Stimulated activated CD4-positive, alpha-beta T cell treated with anti-CD3 and anti-CD28 coated beads, Interleukin-15, amount 100 ng/mL, for 1 hour (primary cell): ENCODE data around the gene DDX47.
"Not testable (repeated sequence)": the region's sequence is repeated elsewhere in the genome, so short reads cannot be mapped to it uniquely, and the experiment has no call there.

ENCODE experiments used
- DNase-seq, 2 donors: peaks; one replicate each; pipeline ENCODE4 v3.0.0-alpha.2; 2020; ENCODE audit warnings: low read depth in 1 of 2, low spot score in 1 of 2

Gene DDX47

DNA sequence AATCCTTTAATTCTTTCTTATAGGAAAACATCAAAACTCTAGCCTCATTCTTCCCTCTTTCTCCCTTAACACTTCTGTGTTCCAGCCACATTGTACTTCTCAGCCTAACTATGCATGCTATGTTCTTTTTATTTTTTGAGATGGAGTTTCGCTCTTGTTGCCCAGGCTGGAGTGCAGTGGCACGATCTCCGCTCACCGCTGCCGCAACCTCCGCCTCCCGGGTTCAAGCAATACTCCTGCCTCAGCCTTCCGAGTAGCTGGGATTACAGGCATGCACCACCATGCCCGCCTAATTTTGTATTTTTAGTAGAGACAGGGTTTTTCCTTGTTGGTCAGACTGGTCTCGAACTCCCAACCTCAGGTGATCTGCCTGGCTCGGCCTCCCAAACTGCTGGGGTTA, 7.2 kb downstream of the DDX47 start:
- not testable (repeated sequence) for DNase-seq

- DNase-seq, result no peak
These were observed 8.8 kb downstream of the DDX47 start for GRCh38 chr12:12821975-12822374.

GRCh38 chr12:12822886-12823285, 9.7 kb downstream of the DDX47 start:
- no peak for DNase-seq

DNA sequence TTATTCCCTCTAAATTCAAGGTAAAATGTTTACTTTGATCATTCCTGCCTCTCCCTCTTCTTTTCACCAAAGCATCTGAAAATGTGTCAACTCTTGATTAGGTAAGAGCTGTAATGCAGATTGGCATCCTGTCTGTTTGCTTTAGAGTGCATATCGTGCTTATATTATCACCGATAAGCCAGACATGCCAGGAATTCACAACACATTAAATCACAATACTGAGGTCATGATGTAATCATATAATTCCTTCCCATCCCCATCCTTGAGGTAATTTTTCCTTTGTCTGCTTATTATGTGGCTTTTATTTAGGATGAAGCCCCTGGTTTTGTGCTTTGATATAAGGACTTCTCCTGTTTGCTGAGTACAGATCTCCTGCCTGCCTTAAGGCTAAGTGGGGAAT, 10.2 kb downstream of the DDX47 start:
- DNase-seq, result no peak

DNA sequence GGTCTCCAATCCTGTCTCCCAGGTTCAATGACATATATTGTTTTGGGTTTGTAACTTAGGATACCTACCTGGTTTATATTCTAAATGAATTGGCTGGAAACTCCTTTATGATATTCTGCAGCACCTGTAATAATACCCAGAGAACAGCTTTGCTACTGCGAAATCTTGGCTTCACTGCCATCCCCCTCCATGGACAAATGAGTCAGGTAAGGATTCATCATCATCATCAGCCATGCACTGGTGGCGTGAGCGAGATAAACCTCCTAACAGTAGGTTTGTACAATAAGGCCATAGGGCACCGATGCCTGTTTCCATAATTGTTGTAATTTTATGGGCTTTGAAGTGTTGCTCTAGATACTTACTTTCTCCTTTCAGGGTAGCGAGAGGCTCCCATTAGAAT, 10.7 kb downstream of the DDX47 start:
- no peak for DNase-seq

- no peak for DNase-seq
These were observed 22.4 kb downstream of the DDX47 start for GRCh38 chr12:12835378-12836146.

DNA sequence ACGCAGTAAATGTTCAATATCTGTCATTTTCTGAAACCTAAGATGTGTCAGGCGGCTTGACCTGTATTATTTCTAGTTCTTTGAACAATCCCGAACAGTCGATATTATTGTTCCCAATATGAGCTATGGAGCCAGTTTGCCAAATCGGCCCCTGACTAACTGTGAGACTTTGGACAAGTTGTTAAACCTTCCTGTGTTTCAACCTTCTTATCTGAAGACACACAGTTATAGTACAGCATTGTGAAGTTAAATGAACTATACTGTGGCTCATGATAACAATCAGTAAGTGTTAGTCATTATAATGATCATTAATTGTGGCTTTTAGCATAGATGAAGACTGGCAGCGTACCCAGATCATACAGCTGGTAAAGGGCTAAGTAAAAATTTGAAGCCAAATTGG, 23.4 kb downstream of the DDX47 start:
- no peak for DNase-seq

DNA sequence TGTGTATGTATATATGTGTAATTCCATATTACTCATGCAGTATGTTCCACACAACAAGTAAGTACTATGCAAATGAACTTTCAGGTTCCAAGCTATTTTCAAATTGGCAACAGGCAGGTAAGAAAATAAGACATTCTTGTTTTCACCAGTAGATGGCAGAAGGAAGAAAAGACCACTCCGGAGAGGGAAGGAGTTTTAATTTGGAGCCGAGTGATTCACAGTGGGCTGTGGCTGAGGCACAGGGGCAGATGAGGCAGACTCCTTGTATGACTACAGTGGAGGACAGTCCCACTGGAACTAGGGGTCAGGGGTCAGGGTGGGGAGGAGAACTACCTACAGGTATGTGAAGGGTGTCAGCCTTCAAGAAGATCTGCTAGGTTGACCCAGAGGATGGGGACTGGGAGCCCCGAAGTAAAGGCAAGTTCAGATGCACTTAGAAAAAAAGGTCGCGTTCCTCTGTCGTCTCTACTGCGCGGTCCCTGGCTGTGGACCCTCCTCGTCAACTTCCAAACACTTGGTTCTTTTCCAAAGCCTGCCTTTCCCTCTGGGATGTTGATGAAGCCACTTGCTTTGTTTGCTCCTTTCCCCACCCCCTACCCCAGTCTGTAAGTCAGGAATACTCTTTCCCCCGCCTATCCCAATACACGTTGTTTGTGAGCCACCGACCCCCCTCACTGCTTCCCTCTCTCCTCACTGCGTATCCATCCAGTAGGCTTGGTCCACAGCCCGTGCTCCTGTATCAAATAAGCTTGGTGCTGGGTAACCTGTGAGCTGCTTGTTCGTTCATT, 24.1 kb downstream of the DDX47 start:
- peak in 1 of 2 donors; percentile 22 for DNase-seq

- no peak for DNase-seq
These were observed 24.6 kb downstream of the DDX47 start for GRCh38 chr12:12837813-12838153.

GRCh38 chr12:12839003-12839395, 25.9 kb downstream of the DDX47 start:
- DNase-seq, result no peak

DNA sequence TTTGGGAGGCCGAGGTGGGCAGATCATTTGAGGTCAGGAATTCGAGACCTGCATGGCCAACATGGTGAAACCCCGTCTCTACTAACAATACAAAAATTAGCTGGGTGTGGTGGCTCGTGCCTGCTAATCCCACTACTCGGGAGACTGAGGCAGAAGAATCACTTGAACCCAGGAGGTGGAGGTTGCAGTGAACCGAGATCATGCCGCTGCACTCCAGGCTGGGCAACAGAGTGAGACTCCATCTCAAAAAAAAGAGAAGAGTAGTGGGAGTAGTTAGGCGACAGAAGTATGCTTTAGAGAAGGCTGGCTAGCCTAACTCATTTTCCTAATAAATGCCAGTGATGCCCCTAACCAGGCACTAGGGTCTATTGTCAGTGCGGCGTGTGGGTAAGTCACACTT, 26.3 kb downstream of the DDX47 start:
- not testable (repeated sequence) for DNase-seq

DNA sequence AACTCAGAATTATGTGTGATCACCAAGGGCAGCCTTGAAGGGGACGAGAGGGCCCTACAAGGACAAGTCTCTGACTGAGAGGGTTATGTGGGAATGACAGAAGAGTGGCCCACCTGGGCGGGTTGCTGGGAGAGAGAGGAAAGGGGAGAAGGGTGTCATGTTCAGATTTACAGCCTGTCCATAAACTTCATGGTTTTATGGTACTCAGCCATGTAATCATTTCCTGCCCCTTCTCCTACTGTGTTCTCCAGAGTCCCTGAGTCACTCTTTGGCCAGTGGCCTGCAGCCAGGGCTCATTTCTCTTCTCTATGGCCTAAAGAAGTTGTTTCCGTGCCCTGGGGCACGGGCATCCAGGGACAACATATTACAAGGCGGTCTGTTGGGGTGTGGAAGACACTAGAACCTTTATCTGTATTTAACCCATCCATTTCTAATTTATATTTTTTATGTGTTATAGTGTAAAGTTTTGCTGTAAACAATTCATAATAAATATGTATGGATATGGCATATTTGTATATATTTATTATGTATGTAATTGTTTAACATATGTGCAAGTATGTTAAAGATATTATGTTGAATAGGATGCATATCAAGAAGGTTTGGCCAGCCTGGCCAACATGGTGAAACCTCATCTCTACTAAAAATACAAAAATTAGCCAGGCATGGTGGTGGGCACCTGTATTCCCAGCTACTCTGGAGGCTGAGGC, 26.9 kb downstream of the DDX47 start:
- no peak for DNase-seq

- no peak for DNase-seq
These were observed 27.4 kb downstream of the DDX47 start for GRCh38 chr12:12840580-12840899.

DNA sequence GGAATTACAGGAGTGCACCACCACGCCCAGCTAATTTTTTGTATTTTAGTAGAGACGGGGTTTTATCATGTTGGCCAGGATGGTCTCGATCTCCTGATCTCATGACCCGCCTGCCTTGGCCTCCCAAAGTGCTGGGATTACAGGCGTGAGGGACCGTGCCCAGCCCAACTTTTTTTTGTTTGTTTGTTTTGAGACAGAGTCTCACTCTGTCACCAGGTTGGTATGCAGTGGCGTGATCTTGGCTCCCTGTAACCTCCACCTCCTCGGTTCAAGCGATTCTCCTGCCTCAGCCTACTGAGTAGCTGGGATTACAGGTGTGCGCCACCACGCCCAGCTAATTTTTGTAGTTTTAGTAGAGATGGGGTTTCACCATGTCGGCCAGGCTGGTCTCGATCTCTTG, 28.3 kb downstream of the DDX47 start:
- DNase-seq, result not testable (repeated sequence)

GRCh38 chr12:12845794-12846243, 32.7 kb downstream of the DDX47 start:
- no peak for DNase-seq

- DNase-seq, result not testable (repeated sequence)
These were observed 33.6 kb downstream of the DDX47 start for GRCh38 chr12:12846780-12847179.

GRCh38 chr12:12853435-12853834, 40.3 kb downstream of the DDX47 start:
- no peak for DNase-seq

DNA sequence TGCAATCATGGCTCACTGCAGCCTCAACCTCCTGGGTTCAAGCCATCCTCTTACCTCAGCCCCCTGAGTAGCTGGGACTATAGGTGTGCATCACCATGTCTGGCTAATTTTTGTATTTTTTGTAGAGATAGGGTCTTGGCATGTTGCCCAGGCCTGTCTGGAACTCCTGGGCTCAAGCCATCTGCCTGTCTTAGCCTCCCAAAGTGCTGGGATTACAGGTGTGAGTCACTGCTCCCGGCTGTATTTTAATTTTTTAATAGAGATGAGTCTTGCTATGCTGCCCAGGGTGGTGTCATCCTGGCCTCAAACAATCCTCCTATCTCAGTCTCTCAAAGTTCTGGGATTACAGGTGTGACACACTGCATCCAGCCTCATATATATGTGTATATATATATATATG, 46.5 kb downstream of the DDX47 start:
- no peak for DNase-seq

- no peak for DNase-seq
These were observed 51.1 kb downstream of the DDX47 start for GRCh38 chr12:12864243-12864642.

DNA sequence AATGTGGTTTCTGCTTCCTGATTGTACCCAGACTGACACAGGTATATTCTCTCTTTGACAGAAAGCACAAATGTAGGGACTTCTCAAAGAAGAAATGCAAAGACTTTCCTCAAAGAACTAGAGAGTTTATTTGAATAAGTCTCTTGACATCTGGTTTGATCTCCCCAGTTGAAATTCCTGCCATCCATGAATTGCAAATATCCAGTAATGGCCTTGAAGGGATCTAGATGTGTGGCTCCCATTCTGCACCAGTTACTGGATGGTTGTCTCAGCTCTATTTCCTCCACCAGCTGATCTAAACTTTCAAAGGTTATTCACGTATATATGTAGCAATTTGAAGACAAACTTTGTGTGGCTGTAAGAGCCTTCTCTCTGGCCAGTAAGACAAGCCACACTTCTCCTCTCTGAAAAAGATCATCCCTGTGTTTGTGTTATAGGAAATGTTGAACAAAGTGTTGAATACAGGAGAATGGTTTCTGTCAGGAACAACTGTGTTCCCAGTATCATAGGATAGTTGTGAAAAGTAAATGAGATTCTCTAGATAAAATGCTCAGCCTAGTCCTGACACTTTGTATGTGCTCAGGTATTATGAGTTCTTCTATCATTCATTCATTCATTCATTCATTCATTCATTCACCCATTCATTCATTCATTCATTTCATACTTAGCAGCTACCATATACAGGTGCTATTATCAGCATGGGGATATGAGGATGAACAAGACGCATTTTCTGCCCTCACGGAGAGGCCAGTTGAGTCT, 55.5 kb downstream of the DDX47 start:
- no peak for DNase-seq

GRCh38 chr12:12870465-12870864, 57.3 kb downstream of the DDX47 start:
- no peak for DNase-seq
